Skeletal muscle tissue (tissue), 4 donors: ENCODE data around the gene DGKI. TPM values are rescaled to one million over a fixed set of nuclear protein-coding genes. Genes with fewer than 3 reads are reported as not detected.

Experiments
- H3K27ac ChIP-seq: one replicate; pipeline ENCODE4 v1.7.0; 2013; ENCODE audit warnings: mild to moderate bottlenecking, low read depth, low read length, inconsistent platforms
- H3K27me3 ChIP-seq, 3 donors: one replicate each; pipeline ENCODE4 v1.7.0; 2013; ENCODE audit warnings: low read length in 3 of 3; ENCODE audit not compliant: control insufficient read depth in 3 of 3, insufficient read depth in 3 of 3
- H3K36me3 ChIP-seq, 3 donors: one replicate each; pipeline ENCODE4 v1.7.0; 2013; ENCODE audit warnings: low read length in 3 of 3; ENCODE audit not compliant: control insufficient read depth in 3 of 3, insufficient read depth in 3 of 3
- H3K4me1 ChIP-seq, 3 donors: one replicate each; pipeline ENCODE4 v1.7.0; 2013; ENCODE audit warnings: low read length in 3 of 3, mild to moderate bottlenecking in 3 of 3; ENCODE audit not compliant: control insufficient read depth in 3 of 3, insufficient read depth in 3 of 3
- H3K4me3 ChIP-seq, 3 donors: one replicate each; pipeline ENCODE4 v1.7.0; 2013; ENCODE audit warnings: low read length in 3 of 3
- H3K9ac ChIP-seq, 3 donors: one replicate each; pipeline ENCODE4 v1.7.0; 2013; ENCODE audit warnings: low read length in 3 of 3, mild to moderate bottlenecking in 3 of 3, moderate library complexity in 2 of 3, low read depth in 1 of 3
- H3K9me3 ChIP-seq, 3 donors: one replicate each; pipeline ENCODE4 v1.7.0; 2013; ENCODE audit warnings: low read length in 3 of 3; ENCODE audit not compliant: control insufficient read depth in 3 of 3
- total RNA-seq: library from RNA; depleted of rRNA; stranded (reverse); fragments of >200 nt; gene quantifications from one replicate; pipeline ENCODE4 v1.2.3, GENCODE V29; 2014
- donor health status: Osteomylitis.

DGKI gene
- total RNA-seq, 1 donor from 2014 or later: 1.0 TPM

- Histone ChIP-seq H3K27me3 (peaks cover 0 to 3% (median 0%) of the 10 kb centered on the region in 3 donors), H3K27ac (no peak overlapping the region), H3K4me3 (no peak overlapping the region), H3K9ac (no peak overlapping the region), H3K36me3 (no peaks in the 10 kb centered on the region), H3K9me3 (no peaks in the 10 kb centered on the region), H3K4me1 (peaks cover 0 to 7% (median 0%) of the 10 kb centered on the region in 3 donors)
These were observed 21.3 kb downstream of the DGKI start for GRCh38 chr7:137825489-137825888.

- H3K27ac ChIP-seq: no peak overlapping the region
- peaks cover 0 to 3% (median 0%) of the 10 kb centered on the region in 3 donors for H3K27me3 ChIP-seq
- H3K36me3 ChIP-seq: no peaks in the 10 kb centered on the region
- no peak overlapping the region for H3K9ac ChIP-seq
- peaks cover 0 to 6% (median 4%) of the 10 kb centered on the region in 3 donors for H3K4me1 ChIP-seq
- H3K9me3 ChIP-seq: no peaks in the 10 kb centered on the region
- H3K4me3 ChIP-seq: no peak overlapping the region
These were observed 25.9 kb downstream of the DGKI start for GRCh38 chr7:137820677-137821420.

- H3K27me3 ChIP-seq: peaks cover 0 to 3% (median 0%) of the 10 kb centered on the region in 3 donors
These were observed 26.6 kb downstream of the DGKI start for GRCh38 chr7:137820156-137820555.

GRCh38 chr7:137818036-137818435 lies 28.7 kb downstream of the DGKI start:
- H3K27me3 ChIP-seq: peaks cover 0 to 3% (median 0%) of the 10 kb centered on the region in 3 donors
- no peaks in the 10 kb centered on the region for H3K36me3 ChIP-seq
- no peak overlapping the region for H3K27ac ChIP-seq

More at GRCh38 chr7:137820156-137820555, 26.6 kb downstream of the DGKI start:
- Histone ChIP-seq H3K4me3 (no peak overlapping the region), H3K9ac (no peak overlapping the region), H3K27ac (no peak overlapping the region), H3K36me3 (no peaks in the 10 kb centered on the region), H3K9me3 (no peaks in the 10 kb centered on the region), H3K4me1 (peaks cover 0 to 6% (median 4%) of the 10 kb centered on the region in 3 donors)

GRCh38 chr7:137816696-137817320 lies 30.0 kb downstream of the DGKI start:
- Histone ChIP-seq H3K9ac (no peak overlapping the region), H3K4me3 (no peak overlapping the region), H3K4me1 (peaks cover 0 to 6% (median 4%) of the 10 kb centered on the region in 3 donors), H3K9me3 (no peaks in the 10 kb centered on the region), H3K36me3 (no peaks in the 10 kb centered on the region), H3K27me3 (peaks cover 0 to 3% (median 0%) of the 10 kb centered on the region in 3 donors), H3K27ac (no peak overlapping the region)

More at GRCh38 chr7:137818036-137818435, 28.7 kb downstream of the DGKI start:
- Histone ChIP-seq H3K4me3 (no peak overlapping the region), H3K9me3 (no peaks in the 10 kb centered on the region), H3K4me1 (peaks cover 0 to 6% (median 4%) of the 10 kb centered on the region in 3 donors), H3K9ac (no peak overlapping the region)

GRCh38 chr7:137813541-137813940 lies 33.2 kb downstream of the DGKI start:
- no peak overlapping the region for H3K27ac ChIP-seq
- no peaks in the 10 kb centered on the region for H3K4me1 ChIP-seq
- no peak overlapping the region for H3K4me3 ChIP-seq
- H3K27me3 ChIP-seq: no peaks in the 10 kb centered on the region
- no peaks in the 10 kb centered on the region for H3K9me3 ChIP-seq
- no peaks in the 10 kb centered on the region for H3K36me3 ChIP-seq
- H3K9ac ChIP-seq: no peak overlapping the region

- Histone ChIP-seq H3K27ac (no peak overlapping the region), H3K27me3 (no peaks in the 10 kb centered on the region), H3K4me1 (no peaks in the 10 kb centered on the region), H3K4me3 (no peak overlapping the region), H3K9ac (no peak overlapping the region), H3K36me3 (no peaks in the 10 kb centered on the region), H3K9me3 (no peaks in the 10 kb centered on the region)
These were observed 36.5 kb downstream of the DGKI start for GRCh38 chr7:137810248-137810647.

- no peaks in the 10 kb centered on the region for H3K27me3 ChIP-seq
- no peak overlapping the region for H3K4me3 ChIP-seq
- H3K9ac ChIP-seq: no peak overlapping the region
- H3K9me3 ChIP-seq: no peaks in the 10 kb centered on the region
- no peaks in the 10 kb centered on the region for H3K36me3 ChIP-seq
- no peak overlapping the region for H3K27ac ChIP-seq
- H3K4me1 ChIP-seq: no peaks in the 10 kb centered on the region
These were observed 41.9 kb downstream of the DGKI start for GRCh38 chr7:137804836-137805235.

GRCh38 chr7:137801491-137801890 lies 45.3 kb downstream of the DGKI start:
- no peak overlapping the region for H3K27ac ChIP-seq
- no peak overlapping the region for H3K4me3 ChIP-seq
- H3K27me3 ChIP-seq: no peaks in the 10 kb centered on the region
- H3K36me3 ChIP-seq: no peaks in the 10 kb centered on the region
- no peak overlapping the region for H3K9ac ChIP-seq
- no peaks in the 10 kb centered on the region for H3K9me3 ChIP-seq
- H3K4me1 ChIP-seq: no peaks in the 10 kb centered on the region

- no peaks in the 10 kb centered on the region for H3K4me1 ChIP-seq
These were observed 45.8 kb downstream of the DGKI start for GRCh38 chr7:137801003-137801402.

More at GRCh38 chr7:137801003-137801402, 45.8 kb downstream of the DGKI start:
- Histone ChIP-seq H3K36me3 (no peaks in the 10 kb centered on the region), H3K9me3 (no peaks in the 10 kb centered on the region), H3K27ac (no peak overlapping the region), H3K9ac (no peak overlapping the region), H3K27me3 (no peaks in the 10 kb centered on the region), H3K4me3 (no peak overlapping the region)
